Vagina (tissue), 2 donors: Measurements from ENCODE around the gene MYPN. TPM values are rescaled to one million over a fixed set of nuclear protein-coding genes. Genes with fewer than 3 reads are reported as not detected.

Experiments used
- DNase-seq, 2 donors: peaks; one replicate each; pipeline ENCODE4 v3.0.0-alpha.2; 2017; ENCODE audit errors: extremely low spot score in 2 of 2
- H3K27ac ChIP-seq: fragments of 200-600 bp; sonication (generic); one replicate; pipeline ENCODE4 v1.5.1; 2019
- H3K27me3 ChIP-seq: fragments of 200-600 bp; sonication (generic); one replicate; pipeline ENCODE4 v1.5.1; 2019
- H3K36me3 ChIP-seq, 2 donors: fragments of 200-600 bp; sonication (generic); one replicate each; pipeline ENCODE4 v1.5.1; 2017 to 2019
- H3K4me1 ChIP-seq: fragments of 200-600 bp; sonication (generic); one replicate; pipeline ENCODE4 v1.5.1; 2019
- H3K4me3 ChIP-seq, 2 donors: fragments of 200-600 bp; sonication (generic); 1 replicate in 1 of 2; 2 replicates in 1 of 2; pipeline ENCODE4 v1.5.1; 2016 to 2019
- H3K9me3 ChIP-seq: fragments of 200-600 bp; sonication (generic); one replicate; pipeline ENCODE4 v1.5.1; 2019
- POLR2A ChIP-seq, 2 donors: fragments of 450-650 bp; IDR thresholded peaks; one replicate each; pipeline ENCODE4 v1.6.1; 2017; ENCODE audit warnings: antibody characterized with exemption in 2 of 2, mild to moderate bottlenecking in 2 of 2, moderate library complexity in 2 of 2
- POLR2AphosphoS5 ChIP-seq, 2 donors: sonication (generic); formaldehyde crosslinking; IDR thresholded peaks; one replicate each; pipeline ENCODE4 v1.9.0; 2017; ENCODE audit warnings: antibody characterized with exemption in 2 of 2, mild to moderate bottlenecking in 2 of 2, low read depth in 1 of 2; ENCODE audit not compliant: insufficient read depth in 1 of 2
- intact Hi-C: fragments of 100-400 bp; cut with DNase I; formaldehyde crosslinking; loops from one replicate; pipeline ENCODE4 v1.15.1; 2023
- total RNA-seq: library from RNA; depleted of rRNA; stranded (reverse); fragments of >200 nt; gene quantifications from one replicate; pipeline ENCODE4 v1.2.3, GENCODE V29; 2016
- TF ChIP-seq, protein P1 (sequence below), 3 experiments: fragments of 450-650 bp in 2 of 3; fragments of 200-600 bp in 1 of 3; sonication (generic) in 1 of 3; IDR thresholded peaks; one replicate each; pipeline ENCODE4 v1.5.1; 2017 to 2019; ENCODE audit warnings: antibody characterized with exemption in 3 of 3, mild to moderate bottlenecking in 2 of 3, moderate library complexity in 2 of 3

The MYPN gene
- total RNA-seq, 1 donor from 2014 or later, result not detected

DNA sequence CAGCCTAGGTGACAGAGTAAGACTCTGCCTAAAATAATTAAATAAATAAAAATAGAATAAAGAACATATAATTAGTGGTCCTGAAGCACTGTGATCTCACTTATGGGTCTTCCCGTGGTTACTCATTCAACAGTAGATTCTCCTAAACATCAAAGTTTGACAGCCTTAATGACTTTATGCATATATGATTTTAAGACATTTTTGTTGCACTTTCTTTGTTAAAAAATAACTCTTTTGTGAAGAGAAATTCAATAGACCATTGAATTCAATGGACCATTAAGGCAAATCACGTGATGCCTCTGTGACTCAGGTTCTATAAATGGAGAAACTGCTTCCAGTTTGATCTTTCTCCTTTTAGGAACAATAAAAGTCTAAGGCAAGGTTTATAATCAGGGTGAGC, 63.0 kb downstream of the MYPN start:
- Histone ChIP-seq H3K27ac (no peak overlapping the region), H3K9me3 (no peaks in the 10 kb centered on the region), H3K27me3 (no peaks in the 10 kb centered on the region), H3K36me3 (no peaks in the 10 kb centered on the region), H3K4me3 (no peak overlapping the region), H3K4me1 (no peaks in the 10 kb centered on the region)
- DNase-seq, result no peak
- intact Hi-C loops, result no loop called here
- TF ChIP-seq POLR2A (IDR thresholded peaks at IDR 0.05) (no peak), POLR2AphosphoS5 (IDR thresholded peaks at IDR 0.05; ENCODE audit: insufficient read depth in 1 of 2, low read depth in 1 of 2) (no peak)
- TF ChIP-seq, protein P1, sequence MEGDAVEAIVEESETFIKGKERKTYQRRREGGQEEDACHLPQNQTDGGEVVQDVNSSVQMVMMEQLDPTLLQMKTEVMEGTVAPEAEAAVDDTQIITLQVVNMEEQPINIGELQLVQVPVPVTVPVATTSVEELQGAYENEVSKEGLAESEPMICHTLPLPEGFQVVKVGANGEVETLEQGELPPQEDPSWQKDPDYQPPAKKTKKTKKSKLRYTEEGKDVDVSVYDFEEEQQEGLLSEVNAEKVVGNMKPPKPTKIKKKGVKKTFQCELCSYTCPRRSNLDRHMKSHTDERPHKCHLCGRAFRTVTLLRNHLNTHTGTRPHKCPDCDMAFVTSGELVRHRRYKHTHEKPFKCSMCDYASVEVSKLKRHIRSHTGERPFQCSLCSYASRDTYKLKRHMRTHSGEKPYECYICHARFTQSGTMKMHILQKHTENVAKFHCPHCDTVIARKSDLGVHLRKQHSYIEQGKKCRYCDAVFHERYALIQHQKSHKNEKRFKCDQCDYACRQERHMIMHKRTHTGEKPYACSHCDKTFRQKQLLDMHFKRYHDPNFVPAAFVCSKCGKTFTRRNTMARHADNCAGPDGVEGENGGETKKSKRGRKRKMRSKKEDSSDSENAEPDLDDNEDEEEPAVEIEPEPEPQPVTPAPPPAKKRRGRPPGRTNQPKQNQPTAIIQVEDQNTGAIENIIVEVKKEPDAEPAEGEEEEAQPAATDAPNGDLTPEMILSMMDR (IDR thresholded peaks at IDR 0.05), result no peak

DNA sequence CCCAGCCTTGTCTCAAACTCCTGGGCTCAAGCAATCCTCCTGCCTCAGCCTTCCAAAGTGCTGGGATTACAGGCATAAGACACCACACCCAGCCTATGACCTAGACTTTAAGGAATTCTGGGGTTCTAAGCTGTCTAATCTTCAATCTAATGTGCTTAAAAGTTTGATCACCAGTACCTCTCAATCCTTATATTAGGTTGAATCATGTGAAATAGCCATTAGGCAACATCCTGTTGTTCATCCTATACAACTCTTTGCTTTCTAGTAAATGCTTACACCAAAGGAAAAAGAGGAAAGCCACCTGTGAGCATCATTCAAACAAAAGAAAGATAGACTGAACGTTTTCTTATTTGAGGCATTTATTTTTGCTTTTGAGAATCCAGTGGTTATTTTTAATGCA, 66.7 kb downstream of the MYPN start:
- no peaks in the 10 kb centered on the region for H3K4me1 ChIP-seq

DNA sequence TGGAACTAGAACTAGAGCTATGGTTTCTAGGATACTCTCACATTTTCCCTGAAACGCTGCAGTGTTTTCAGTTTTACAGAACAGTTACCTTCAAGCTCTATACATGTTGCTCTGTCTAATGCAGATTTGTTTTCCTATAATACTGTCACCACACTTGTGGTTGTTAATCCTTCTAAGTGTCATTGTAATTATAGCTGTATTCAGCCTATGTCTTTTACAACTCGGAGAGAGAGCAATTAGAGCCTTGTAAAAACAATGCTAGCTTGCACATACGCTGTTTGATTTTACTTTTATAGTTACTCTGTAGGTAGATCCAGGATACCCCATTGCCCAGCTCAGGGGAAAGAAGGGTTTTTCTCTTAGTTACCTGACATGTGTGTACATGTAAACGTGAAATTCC, 67.5 kb downstream of the MYPN start:
- no peaks in the 10 kb centered on the region for H3K9me3 ChIP-seq
- no peak for DNase-seq
- intact Hi-C loops, result no loop called here
- H3K36me3 ChIP-seq, result no peaks in the 10 kb centered on the region
- no peak overlapping the region for H3K4me3 ChIP-seq
- TF ChIP-seq POLR2AphosphoS5 (IDR thresholded peaks at IDR 0.05; ENCODE audit: insufficient read depth in 1 of 2, low read depth in 1 of 2), result no peak
- TF ChIP-seq, protein P1 (IDR thresholded peaks at IDR 0.05), result no peak
- no peaks in the 10 kb centered on the region for H3K4me1 ChIP-seq
- H3K27ac ChIP-seq, result no peak overlapping the region
- no peaks in the 10 kb centered on the region for H3K27me3 ChIP-seq

More for the DNA sequence above, 66.7 kb downstream of the MYPN start:
- H3K27ac ChIP-seq, result no peak overlapping the region
- H3K9me3 ChIP-seq, result no peaks in the 10 kb centered on the region
- TF ChIP-seq POLR2AphosphoS5 (IDR thresholded peaks at IDR 0.05; ENCODE audit: insufficient read depth in 1 of 2, low read depth in 1 of 2), result no peak
- H3K27me3 ChIP-seq, result no peaks in the 10 kb centered on the region
- intact Hi-C loops, result no loop called here
- DNase-seq, result no peak
- no peak overlapping the region for H3K4me3 ChIP-seq
- no peaks in the 10 kb centered on the region for H3K36me3 ChIP-seq

DNA sequence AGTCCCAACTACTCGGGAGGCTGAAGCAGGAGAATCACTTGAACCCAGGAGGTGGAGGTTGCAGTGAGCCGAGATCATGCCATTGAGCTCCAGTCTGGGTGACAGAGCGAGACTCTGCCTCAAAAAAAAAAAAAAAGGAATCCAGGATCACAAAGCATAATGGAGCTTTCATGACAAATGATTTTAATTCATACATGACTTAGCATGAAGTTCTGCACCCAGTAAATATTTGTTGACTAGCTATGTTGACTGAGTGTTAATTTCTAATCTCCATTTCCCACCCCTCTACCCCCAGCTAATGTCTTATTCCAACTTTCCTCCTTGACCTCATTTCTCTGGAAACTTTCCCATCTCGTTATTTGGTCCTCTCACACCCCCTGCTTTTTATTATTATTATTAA, 69.3 kb downstream of the MYPN start:
- no peaks in the 10 kb centered on the region for H3K9me3 ChIP-seq
- no peaks in the 10 kb centered on the region for H3K4me1 ChIP-seq
- TF ChIP-seq, protein P1 (IDR thresholded peaks at IDR 0.05), result no peak
- TF ChIP-seq POLR2A (IDR thresholded peaks at IDR 0.05) (no peak), POLR2AphosphoS5 (IDR thresholded peaks at IDR 0.05; ENCODE audit: insufficient read depth in 1 of 2, low read depth in 1 of 2) (no peak)
- no peak for DNase-seq
- H3K27me3 ChIP-seq, result no peaks in the 10 kb centered on the region
- intact Hi-C loops, result no loop called here
- no peak overlapping the region for H3K27ac ChIP-seq
- no peaks in the 10 kb centered on the region for H3K36me3 ChIP-seq
- no peak overlapping the region for H3K4me3 ChIP-seq

DNA sequence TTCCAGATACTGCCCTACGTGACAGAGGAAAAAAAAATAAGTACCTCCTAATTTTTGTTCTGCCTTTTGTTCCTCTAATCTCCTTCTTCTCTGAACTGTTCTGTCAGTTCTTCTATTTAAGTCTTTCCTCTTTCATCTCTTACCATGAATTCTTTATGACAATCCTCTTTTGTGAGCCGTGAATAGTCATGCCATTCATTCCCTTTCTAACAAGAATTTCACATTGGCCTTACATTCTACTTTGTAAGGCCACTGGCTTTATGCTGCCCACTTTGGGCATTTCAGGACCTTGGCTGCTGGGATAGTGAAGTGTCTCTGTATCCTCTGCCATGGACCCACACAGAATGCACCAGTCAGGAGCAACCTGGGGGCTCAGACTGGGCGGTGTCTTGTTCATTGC, 69.7 kb downstream of the MYPN start:
- H3K36me3 ChIP-seq, result no peaks in the 10 kb centered on the region
- no peaks in the 10 kb centered on the region for H3K4me1 ChIP-seq
- H3K9me3 ChIP-seq, result no peaks in the 10 kb centered on the region
- H3K27ac ChIP-seq, result no peak overlapping the region
- H3K4me3 ChIP-seq, result no peak overlapping the region
- no peak for DNase-seq
- no peak for TF ChIP-seq POLR2A (IDR thresholded peaks at IDR 0.05)
- no peak for TF ChIP-seq POLR2AphosphoS5 (IDR thresholded peaks at IDR 0.05; ENCODE audit: insufficient read depth in 1 of 2, low read depth in 1 of 2)
- TF ChIP-seq, protein P1 (IDR thresholded peaks at IDR 0.05), result no peak
- intact Hi-C loops, result no loop called here
- no peaks in the 10 kb centered on the region for H3K27me3 ChIP-seq

DNA sequence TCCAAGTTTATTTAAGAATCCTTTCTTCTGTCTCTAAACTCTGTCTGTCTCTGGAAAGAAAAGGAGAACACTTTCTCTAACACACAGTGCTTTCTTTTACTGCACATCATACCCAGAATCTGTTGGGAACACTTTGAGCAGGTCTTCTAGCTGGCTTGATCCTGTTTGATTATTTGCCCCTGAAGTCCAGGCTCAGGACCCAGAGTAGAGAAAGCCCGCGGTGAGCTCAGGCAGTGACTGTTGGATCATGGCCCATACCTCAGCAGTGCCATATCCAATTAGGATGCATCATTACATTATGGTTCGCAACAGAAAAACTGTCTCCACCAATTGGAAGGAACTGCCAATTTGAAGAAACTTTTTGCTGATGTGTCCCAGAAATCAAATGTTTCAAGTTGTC, 71.2 kb downstream of the MYPN start:
- DNase-seq, result no peak
- Histone ChIP-seq H3K4me3 (no peak overlapping the region), H3K27ac (no peak overlapping the region), H3K27me3 (no peaks in the 10 kb centered on the region), H3K36me3 (no peaks in the 10 kb centered on the region), H3K9me3 (no peaks in the 10 kb centered on the region), H3K4me1 (no peaks in the 10 kb centered on the region)
- intact Hi-C loops, result no loop called here
- TF ChIP-seq, protein P1 (IDR thresholded peaks at IDR 0.05), result no peak
